Inflammatory macrophage (primary cell): ENCODE results near the gene TET2.
A peak's percentile ranks its signal among the peaks of the same experiment; 100 is the strongest.
"Not testable (repeated sequence)": the region's sequence is repeated elsewhere in the genome, so short reads cannot be mapped to it uniquely, and the experiment has no call there.

Source experiments
- DNase-seq, 2 donors: peaks; one replicate each; pipeline ENCODE4 v3.0.0-alpha.2; 2020 to 2022

TET2 gene

DNA sequence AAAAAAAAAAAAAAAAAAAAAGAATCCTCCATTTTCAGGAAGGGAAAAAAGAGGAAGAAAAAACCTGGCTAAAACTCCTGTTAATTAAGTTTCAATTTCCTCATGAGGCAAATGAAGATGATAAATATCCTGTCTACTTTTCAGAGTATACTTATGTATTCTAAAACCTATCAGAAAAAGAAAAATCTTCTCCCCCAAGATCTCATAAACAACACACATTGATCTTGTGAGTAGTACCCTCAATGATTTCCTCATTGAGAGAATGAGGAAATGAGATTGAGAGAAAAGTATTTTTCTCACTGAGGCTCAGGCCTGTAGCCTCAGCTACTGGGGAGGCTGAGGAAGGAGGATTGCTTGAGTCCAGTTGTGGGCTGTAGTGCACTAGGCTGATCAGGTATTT is 146.7 kb downstream of the TET2 start:
- DNase-seq = peak in 1 of 2 donors; percentile 70

DNA sequence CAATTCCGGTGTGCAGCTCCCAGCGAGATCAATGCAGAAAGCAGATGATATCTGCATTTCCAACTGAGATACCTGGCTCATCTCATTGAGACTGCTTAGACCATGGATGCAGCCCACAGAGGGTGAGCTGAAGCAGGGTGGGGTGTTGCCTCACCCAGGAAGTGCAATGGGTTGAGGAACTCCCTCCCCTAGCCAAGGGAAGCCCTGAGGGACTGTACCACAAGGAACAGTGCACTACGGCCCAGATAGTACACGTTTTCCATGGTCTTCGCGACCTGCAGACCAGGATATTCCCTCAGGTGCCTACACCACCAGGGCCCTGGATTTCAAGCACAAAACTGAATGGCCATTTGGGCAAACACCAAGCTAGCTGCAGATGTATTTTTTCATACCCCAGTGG is 150.0 kb downstream of the TET2 start:
- DNase-seq = peak; percentile 23 to 24

DNA sequence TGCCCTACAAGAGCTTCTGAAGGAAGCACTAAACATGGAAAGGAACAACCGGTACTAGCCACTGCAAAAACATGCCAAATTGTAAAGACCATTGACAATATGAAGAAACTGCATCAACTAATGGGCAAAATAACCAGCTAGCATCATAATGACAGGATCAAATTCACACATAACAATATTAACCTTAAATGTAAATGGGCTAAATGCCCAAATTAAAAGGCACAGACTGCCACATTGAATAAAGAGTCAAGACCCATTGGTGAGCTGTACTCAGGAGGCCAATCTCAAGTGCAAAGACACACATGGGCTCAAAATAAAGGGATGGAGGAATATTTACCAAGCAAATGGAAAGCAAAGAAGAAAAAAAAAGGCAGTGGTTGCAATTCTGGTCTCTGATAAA is 152.4 kb downstream of the TET2 start:
- not testable (repeated sequence) for DNase-seq

- DNase-seq = no peak
Observed at GRCh38 chr4:105304085-105304484, 157.4 kb downstream of the TET2 start.

DNA sequence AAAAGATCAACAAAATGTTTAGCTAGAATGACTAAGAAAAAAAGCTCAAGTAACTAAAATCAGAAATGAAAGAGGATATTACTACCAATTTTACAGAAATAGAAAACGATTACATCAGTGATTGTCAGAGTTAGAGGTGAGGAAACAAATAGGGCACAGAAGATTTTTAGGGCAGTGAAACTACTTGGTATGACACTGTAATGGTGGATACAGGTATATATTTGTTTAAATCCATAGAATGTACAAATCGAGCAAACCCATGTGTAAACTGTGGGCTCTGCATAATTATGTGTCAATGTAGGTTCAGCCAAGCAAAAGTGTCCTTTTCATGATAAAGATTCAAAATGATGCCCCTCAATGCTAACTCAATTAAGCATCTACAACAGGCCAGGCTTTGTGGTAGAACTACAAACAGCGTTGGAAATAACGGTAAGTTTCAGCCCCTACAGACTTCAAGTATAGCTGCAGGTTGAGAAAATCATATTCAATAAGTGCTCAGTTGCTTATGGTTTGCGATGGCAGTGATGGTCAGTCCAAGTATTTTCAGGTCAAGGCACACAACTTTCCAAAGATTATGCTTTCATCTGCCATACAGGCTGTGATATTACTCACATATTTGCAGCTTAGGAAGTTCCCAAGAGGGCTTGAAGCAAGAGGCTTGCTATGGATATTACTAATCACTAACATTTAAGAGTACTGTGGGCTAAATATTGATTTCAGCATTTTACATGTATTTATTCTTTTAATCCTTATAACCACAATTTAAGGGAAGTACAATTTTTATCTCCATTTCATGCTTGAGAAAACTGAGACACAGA is 158.6 kb downstream of the TET2 start:
- DNase-seq = peak; percentile 27 to 74

- DNase-seq = peak; percentile 91 to 92
Observed at GRCh38 chr4:105306158-105306781, 159.6 kb downstream of the TET2 start.

- DNase-seq = no peak
Observed at GRCh38 chr4:105306820-105307219, 160.1 kb downstream of the TET2 start.

- DNase-seq = no peak
Observed at GRCh38 chr4:105318486-105318885, 171.8 kb downstream of the TET2 start.

GRCh38 chr4:105327222-105327621 is 180.5 kb downstream of the TET2 start:
- no peak for DNase-seq

DNA sequence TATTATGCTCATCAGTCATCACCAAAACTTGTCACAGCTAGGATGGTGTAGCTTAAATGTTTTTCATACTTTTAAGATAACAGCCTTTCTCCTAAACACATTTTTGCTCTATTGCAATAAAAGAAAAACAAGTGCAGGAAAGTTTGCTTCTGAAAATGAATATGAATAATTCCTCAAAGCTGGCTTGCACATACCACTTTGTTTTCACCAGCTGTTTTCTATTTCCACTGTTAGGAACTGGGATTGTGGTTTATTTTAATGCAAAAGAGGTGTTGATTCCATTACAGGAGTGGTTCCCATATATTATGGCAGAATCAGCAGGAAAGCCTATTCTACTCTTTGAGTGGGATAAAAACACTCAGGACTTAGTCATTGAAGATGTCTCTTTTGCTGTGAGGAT is 181.3 kb downstream of the TET2 start:
- no peak for DNase-seq

- DNase-seq = no peak
Observed at GRCh38 chr4:105329081-105329480, 182.4 kb downstream of the TET2 start.
